ENCODE data around the gene UBN2. TPM values are rescaled to one million over a fixed set of nuclear protein-coding genes. Genes with fewer than 3 reads are reported as not detected.

Gene UBN2
- total RNA-seq, 1 experiment from 2014 or later: 14.8 TPM

- H2AFZ ChIP-seq (ENCODE audit: low read depth, low read length, poor library complexity, severe bottlenecking): no peak overlapping the region
- H3K4me2 ChIP-seq (ENCODE audit: low read length): no peak overlapping the region
- intact Hi-C loops (cut with micrococcal nuclease): no loop called here
- H3K9me3 ChIP-seq (ENCODE audit: control insufficient read depth in 1 of 2, insufficient read depth in 1 of 2, low read depth in 1 of 2, low read length in 2 of 2): no peaks in the 10 kb centered on the region
- no peaks in the 10 kb centered on the region for H3K4me1 ChIP-seq (ENCODE audit: control insufficient read depth in 1 of 2, insufficient read depth in 2 of 2, low read length in 2 of 2)
- no peaks in the 10 kb centered on the region for H3K9me2 ChIP-seq (ENCODE audit: insufficient read depth)
- RAD21 ChIA-PET (ENCODE audit: low non-redundant PET in 1 of 2, low total read pairs in 2 of 2, uncharacterized antibody in 2 of 2, unreplicated experiment in 2 of 2): no interaction called here
- POLR2A ChIA-PET: no interaction called here
- H3K27ac ChIP-seq (ENCODE audit: low read depth, low read length): no peak overlapping the region
- no peaks in the 10 kb centered on the region for H3K79me2 ChIP-seq (ENCODE audit: insufficient read depth, low read length)
- no peaks in the 10 kb centered on the region for H3K36me3 ChIP-seq (ENCODE audit: control insufficient read depth in 1 of 2, insufficient read depth in 2 of 2, low read length in 2 of 2)
- ATAC-seq (no peak), DNase-seq (ENCODE audit: low read depth, low spot score) (no peak)
- CTCF ChIA-PET: no interaction called here
- no peaks in the 10 kb centered on the region for H4K20me1 ChIP-seq (ENCODE audit: insufficient read depth)
- TF ChIP-seq CBX3 (IDR thresholded peaks at IDR 0.05; ENCODE audit: low read depth) (no peak), CEBPB (IDR thresholded peaks at IDR 0.05; ENCODE audit: low read depth) (no peak), SP1 (IDR thresholded peaks at IDR 0.05; ENCODE audit: low read depth) (no peak), ZBTB33 (IDR thresholded peaks at IDR 0.05; ENCODE audit: extremely low read depth, insufficient replicate concordance, low read length) (no peak), SRF (IDR thresholded peaks at IDR 0.05; ENCODE audit: low read depth) (no peak), REST (IDR thresholded peaks at IDR 0.05; ENCODE audit: low read depth) (no peak), JUND (IDR thresholded peaks at IDR 0.05) (no peak), MAX (IDR thresholded peaks at IDR 0.05) (no peak), SIN3A (IDR thresholded peaks at IDR 0.05; ENCODE audit: low read depth) (no peak), EGR1 (IDR thresholded peaks at IDR 0.05; ENCODE audit: low read depth) (no peak)
- no peaks in the 10 kb centered on the region for H3K27me3 ChIP-seq (ENCODE audit: insufficient read depth, low read length)
- no peak overlapping the region for H3K4me3 ChIP-seq (replicated peaks in 1 of 2; ENCODE audit: low read depth in 1 of 2, low read length in 2 of 2)
- no TSS peak for BruUV-seq (replicated peaks)
- H3K9ac ChIP-seq (ENCODE audit: low read length): no peak overlapping the region
Measured at GRCh38 chr7:139181404-139181803, 49.6 kb upstream of the UBN2 start.
